ENCODE measurements around the gene SEM1.
"Not testable (repeated sequence)": the region's sequence is repeated elsewhere in the genome, so short reads cannot be mapped to it uniquely, and the experiment has no call there.

DNA sequence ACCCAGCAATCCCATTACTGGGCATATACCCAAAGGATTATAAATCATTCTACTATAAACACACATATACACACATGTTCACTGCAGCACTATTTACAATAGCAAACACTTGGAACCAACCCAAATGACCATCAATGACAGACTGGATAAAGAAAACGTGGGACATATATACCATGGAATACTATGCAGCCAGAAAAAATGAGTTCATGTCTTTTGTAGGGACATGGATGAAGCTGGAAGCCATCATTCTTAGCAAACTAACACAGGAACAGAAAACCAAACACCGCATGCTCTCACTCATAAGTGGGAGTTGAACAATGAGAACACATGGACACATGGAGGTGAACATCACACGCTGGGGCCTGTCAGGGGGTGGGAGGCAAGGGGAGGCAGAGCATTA, 47.5 kb downstream of the SEM1 start:
- TF ChIP-seq, protein P1, sequence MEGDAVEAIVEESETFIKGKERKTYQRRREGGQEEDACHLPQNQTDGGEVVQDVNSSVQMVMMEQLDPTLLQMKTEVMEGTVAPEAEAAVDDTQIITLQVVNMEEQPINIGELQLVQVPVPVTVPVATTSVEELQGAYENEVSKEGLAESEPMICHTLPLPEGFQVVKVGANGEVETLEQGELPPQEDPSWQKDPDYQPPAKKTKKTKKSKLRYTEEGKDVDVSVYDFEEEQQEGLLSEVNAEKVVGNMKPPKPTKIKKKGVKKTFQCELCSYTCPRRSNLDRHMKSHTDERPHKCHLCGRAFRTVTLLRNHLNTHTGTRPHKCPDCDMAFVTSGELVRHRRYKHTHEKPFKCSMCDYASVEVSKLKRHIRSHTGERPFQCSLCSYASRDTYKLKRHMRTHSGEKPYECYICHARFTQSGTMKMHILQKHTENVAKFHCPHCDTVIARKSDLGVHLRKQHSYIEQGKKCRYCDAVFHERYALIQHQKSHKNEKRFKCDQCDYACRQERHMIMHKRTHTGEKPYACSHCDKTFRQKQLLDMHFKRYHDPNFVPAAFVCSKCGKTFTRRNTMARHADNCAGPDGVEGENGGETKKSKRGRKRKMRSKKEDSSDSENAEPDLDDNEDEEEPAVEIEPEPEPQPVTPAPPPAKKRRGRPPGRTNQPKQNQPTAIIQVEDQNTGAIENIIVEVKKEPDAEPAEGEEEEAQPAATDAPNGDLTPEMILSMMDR (conservative IDR thresholded peaks at IDR 0.05 in 1 of 2, IDR thresholded peaks at IDR 0.05 in 1 of 2; ENCODE audit: extremely low read depth in 1 of 2, insufficient read depth in 1 of 2, low read depth in 1 of 2, low read length in 2 of 2): not testable (repeated sequence)
- TF ChIP-seq EZH2 (IDR thresholded peaks at IDR 0.05; ENCODE audit: borderline replicate concordance, low read length): not testable (repeated sequence)
